Tibial artery (tissue), 4 donors: ENCODE data around the gene HPN.

Source experiments
- DNase-seq, 2 donors: peaks; one replicate each; pipeline ENCODE4 v3.0.0-alpha.2; 2019
- H3K27ac ChIP-seq, 2 donors: fragments of 200-600 bp; sonication (generic) in 1 of 2; 1 replicate in 1 of 2; 2 replicates in 1 of 2; pipeline ENCODE4 v1.5.1; 2018 to 2019; ENCODE audit warnings: mild to moderate bottlenecking in 1 of 2
- H3K27me3 ChIP-seq, 2 donors: fragments of 200-600 bp; sonication (generic) in 1 of 2; one replicate each; pipeline versions ENCODE4 v1.5.1 to v1.6.0; 2016 to 2019
- H3K36me3 ChIP-seq, 3 donors: fragments of 200-600 bp; sonication (generic) in 2 of 3; one replicate each; pipeline ENCODE4 v1.5.1; 2016 to 2019; ENCODE audit warnings: mild to moderate bottlenecking in 2 of 3
- H3K4me1 ChIP-seq, 4 donors: fragments of 200-600 bp; sonication (generic) in 2 of 4; 1 replicate in 3 of 4; 2 replicates in 1 of 4; pipeline ENCODE4 v1.5.1; 2016 to 2019
- H3K4me3 ChIP-seq, 2 donors: fragments of 200-600 bp; sonication (generic) in 1 of 2; 1 replicate in 1 of 2; 2 replicates in 1 of 2; pipeline ENCODE4 v1.5.1; 2018 to 2019; ENCODE audit warnings: mild to moderate bottlenecking in 2 of 2
- H3K9me3 ChIP-seq, 3 donors: fragments of 200-600 bp; sonication (generic) in 1 of 3; one replicate each; pipeline ENCODE4 v1.5.1; 2016 to 2019
- CTCF ChIP-seq, 2 experiments: fragments of 200-600 bp in 1 of 2; fragments of 450-650 bp in 1 of 2; IDR thresholded peaks; one replicate each; pipeline ENCODE4 v1.5.1; 2017 to 2019; ENCODE audit warnings: antibody characterized with exemption in 2 of 2, mild to moderate bottlenecking in 1 of 2, moderate library complexity in 1 of 2
- intact Hi-C: fragments of 100-400 bp; cut with DNase I; formaldehyde crosslinking; loops from one replicate; pipeline ENCODE4 v1.15.0; 2023; ENCODE audit warnings: low total_unique reads

The HPN gene

GRCh38 chr19:35032356-35032865 is 9.1 kb upstream of the HPN start:
- no peak for DNase-seq
- no peaks in the 10 kb centered on the region for H3K27me3 ChIP-seq
- TF ChIP-seq CTCF (IDR thresholded peaks at IDR 0.05): no peak
- H3K4me3 ChIP-seq: no peak overlapping the region
- H3K36me3 ChIP-seq: peaks cover 0 to 22% (median 13%) of the 10 kb centered on the region in 3 donors
- H3K9me3 ChIP-seq: no peaks in the 10 kb centered on the region
- peaks cover 0 to 21% (median 11%) of the 10 kb centered on the region in 4 donors for H3K4me1 ChIP-seq
- intact Hi-C loops: no loop called here
- H3K27ac ChIP-seq: no peak overlapping the region

GRCh38 chr19:35033067-35034004 is 8.2 kb upstream of the HPN start:
- H3K9me3 ChIP-seq: no peaks in the 10 kb centered on the region
- TF ChIP-seq CTCF (IDR thresholded peaks at IDR 0.05): no peak
- DNase-seq: no peak
- peaks cover 0 to 25% (median 15%) of the 10 kb centered on the region in 4 donors for H3K4me1 ChIP-seq
- no peaks in the 10 kb centered on the region for H3K27me3 ChIP-seq
- no peak overlapping the region for H3K27ac ChIP-seq
- peaks cover 0 to 12% (median 8%) of the 10 kb centered on the region in 3 donors for H3K36me3 ChIP-seq
- no peak overlapping the region for H3K4me3 ChIP-seq
- intact Hi-C loops: no loop called here

- no peak overlapping the region for H3K4me3 ChIP-seq
- peaks cover 0 to 12% (median 8%) of the 10 kb centered on the region in 3 donors for H3K36me3 ChIP-seq
- H3K9me3 ChIP-seq: no peaks in the 10 kb centered on the region
- no peak for TF ChIP-seq CTCF (IDR thresholded peaks at IDR 0.05)
- no peaks in the 10 kb centered on the region for H3K27me3 ChIP-seq
- H3K27ac ChIP-seq: no peak overlapping the region
- intact Hi-C loops: no loop called here
- H3K4me1 ChIP-seq: peaks cover 0 to 25% (median 15%) of the 10 kb centered on the region in 4 donors
- no peak for DNase-seq
Measured at GRCh38 chr19:35034005-35034502, 7.5 kb upstream of the HPN start.

- Histone ChIP-seq H3K4me3 (no peak overlapping the region), H3K27me3 (peaks cover 0 to 6% of the 10 kb centered on the region in 2 donors), H3K9me3 (no peaks in the 10 kb centered on the region), H3K4me1 (peaks cover 0 to 23% (median 16%) of the 10 kb centered on the region in 4 donors), H3K27ac (no peak overlapping the region), H3K36me3 (peaks cover 0 to 12% (median 8%) of the 10 kb centered on the region in 3 donors)
- TF ChIP-seq CTCF (IDR thresholded peaks at IDR 0.05): no peak
- intact Hi-C loops: no loop called here
- no peak for DNase-seq
Measured at GRCh38 chr19:35034588-35035382, 6.7 kb upstream of the HPN start.
